GM12878 (cell line): ENCODE results near the gene AURKAIP1. TPM values are rescaled to one million over a fixed set of nuclear protein-coding genes. Genes with fewer than 3 reads are reported as not detected.

Source experiments
- ATAC-seq: fragments of 200-7000 bp; cut with Tn5 transposase; 3 replicates; pipeline ENCODE4 v1.9.1; 2020; ENCODE audit warnings: mild to moderate bottlenecking, moderate library complexity
- BruUV-seq: library from RNA; stranded (reverse); fragments of 400-500 nt; replicated peaks from 2 replicates; lab custom pipeline; 2021; lab: Mats Ljungman, UMichigan
- CTCF ChIA-PET: fragments of 300-600 bp; sonication (Branson Sonifier 250); formaldehyde crosslinking; extraction: SDS; loops from one replicate; lab custom pipeline; 2021; ENCODE audit warnings: inconsistent platforms; lab: Yijun Ruan, JAX
- POLR2A ChIA-PET: fragments of 350-600 bp; formaldehyde crosslinking; extraction: SDS; loops from one replicate; lab custom pipeline; 2021; ENCODE audit warnings: inconsistent platforms; lab: Charles Lee
- RAD21 ChIA-PET: fragments of 300-600 bp; sonication (Branson Sonifier 250); formaldehyde crosslinking; loops from one replicate; lab custom pipeline; 2023; ENCODE audit warnings: antibody characterized with exemption; ENCODE audit not compliant: unreplicated experiment; lab: Charles Lee
- SMC1A ChIA-PET: fragments of 300-600 bp; sonication (Branson Sonifier 250); formaldehyde crosslinking; loops from one replicate; lab custom pipeline; 2023; ENCODE audit not compliant: unreplicated experiment, uncharacterized antibody; lab: Charles Lee
- DNase-seq: peaks from one replicate; pipeline ENCODE4 v3.0.0-alpha.2; 2011; ENCODE audit warnings: low read depth, low spot score
- FAIRE-seq: peaks from 3 replicates; lab custom pipeline; 2011; peaks lifted over from hg19 to GRCh38; lab: Jason Lieb, UNC
- H2AFZ ChIP-seq: 2 replicates; pipeline ENCODE4 v1.6.0; 2011; ENCODE audit warnings: low read depth, low read length, control low read depth; ENCODE audit not compliant: control insufficient read depth
- H3K27ac ChIP-seq: 2 replicates; pipeline ENCODE4 v1.5.1; 2011; ENCODE audit warnings: control low read depth; ENCODE audit not compliant: control insufficient read depth, insufficient read depth
- H3K27me3 ChIP-seq, 2 experiments: replicated peaks in 1 of 2; 2 replicates each; pipeline versions ENCODE4 v1.6.0 to v1.6.1; 2011; ENCODE audit warnings: low read length in 1 of 2; ENCODE audit not compliant: control insufficient read depth in 2 of 2, insufficient read depth in 2 of 2
- H3K36me3 ChIP-seq, 2 experiments: 2 replicates each; pipeline ENCODE4 v1.5.1; 2011; ENCODE audit warnings: low read length in 1 of 2; ENCODE audit not compliant: control insufficient read depth in 2 of 2, insufficient read depth in 2 of 2
- H3K4me1 ChIP-seq: 2 replicates; pipeline ENCODE4 v1.6.1; 2011; ENCODE audit warnings: mild to moderate bottlenecking, low read length, moderate library complexity, mixed read lengths; ENCODE audit not compliant: control insufficient read depth, insufficient read depth
- H3K4me2 ChIP-seq: 2 replicates; pipeline ENCODE4 v1.6.0; 2011; ENCODE audit warnings: control low read depth; ENCODE audit not compliant: control insufficient read depth, insufficient read depth
- H3K4me3 ChIP-seq: fragments of 200-600 bp; sonication (generic); 2 replicates; pipeline ENCODE4 v1.5.1; 2016
- H3K79me2 ChIP-seq: 2 replicates; pipeline ENCODE4 v1.6.0; 2011; ENCODE audit warnings: low read length; ENCODE audit not compliant: control insufficient read depth, insufficient read depth
- H3K9ac ChIP-seq: 2 replicates; pipeline ENCODE4 v1.8.0; 2011; ENCODE audit warnings: low read length, control low read depth, mixed read lengths; ENCODE audit not compliant: control insufficient read depth, insufficient read depth
- H3K9me3 ChIP-seq: replicated peaks from 3 replicates; pipeline ENCODE4 v1.5.1; 2011; ENCODE audit warnings: mild to moderate bottlenecking, low read length; ENCODE audit not compliant: control insufficient read depth, insufficient read depth
- H4K20me1 ChIP-seq: 2 replicates; pipeline ENCODE4 v1.6.0; 2011; ENCODE audit not compliant: control insufficient read depth, insufficient read depth
- EZH2 ChIP-seq: IDR thresholded peaks from 2 replicates; pipeline ENCODE4 v1.6.1; 2012; ENCODE audit warnings: low read depth, mild to moderate bottlenecking, control low read depth, inconsistent platforms, low read length, borderline replicate concordance; ENCODE audit not compliant: control insufficient read depth
- GATAD2B ChIP-seq: fragments of 450-650 bp; conservative IDR thresholded peaks from 2 replicates; pipeline ENCODE4 v1.6.1; 2017; ENCODE audit warnings: low read depth, mild to moderate bottlenecking, moderate library complexity
- HDGF ChIP-seq: fragments of 450-650 bp; IDR thresholded peaks from 2 replicates; pipeline ENCODE4 v1.6.1; 2016; ENCODE audit warnings: antibody characterized with exemption
- PML ChIP-seq: IDR thresholded peaks from 2 replicates; pipeline ENCODE4 v1.6.1; 2012; ENCODE audit warnings: low read length, inconsistent platforms
- WRNIP1 ChIP-seq: IDR thresholded peaks from 2 replicates; pipeline ENCODE4 v1.6.1; 2011; ENCODE audit warnings: low read depth, low read length, improper control_type of control experiment, borderline replicate concordance
- ZNF687 ChIP-seq: fragments of 450-650 bp; IDR thresholded peaks from 2 replicates; pipeline ENCODE4 v1.6.1; 2017; ENCODE audit warnings: mild to moderate bottlenecking, moderate library complexity
- WGBS: methylation state at CpG from one replicate; pipeline ENCODE4 v1.1.6; 2016; ENCODE audit warnings: low lambda C conversion rate; ENCODE audit not compliant: insufficient replicate concordance, insufficient coverage; ENCODE audit errors: missing lambda C conversion rate; 5-methylcytosine and 5-hydroxymethylcytosine counted together
- in situ Hi-C: fragments of 300-500 bp; cut with MboI; formaldehyde crosslinking; loops from 9 replicates; pipeline ENCODE4 v1.14.3; 2018; ENCODE audit warnings: mixed read lengths
- intact Hi-C: fragments of 100-400 bp; cut with micrococcal nuclease; formaldehyde crosslinking; loops from one replicate; pipeline ENCODE4 v1.14.2; 2022; ENCODE audit not compliant: unreplicated experiment
- polyA plus RNA-seq, 11 experiments: library from polyadenylated mRNA; depleted of rRNA in 4 of 11; unstranded in 6 of 11; stranded (reverse) in 5 of 11; fragments of >200 nt; fragmentation: Nextera tagmentation in 4 of 11; fragmentation: Illumina TruSeq in 1 of 11; extraction: Ambion mirVana in 4 of 11; extraction: Trizol in 1 of 11; gene quantifications; 1 replicate in 1 of 11; 2 replicates in 10 of 11; pipeline versions ENCODE4 v1.2.1 to v1.2.3, GENCODE V29; 2011 to 2016; ENCODE audit warnings: inconsistent platforms in 2 of 11, missing spikeins in 2 of 11, low read depth in 1 of 11
- total RNA-seq, 4 experiments: library from RNA; depleted of rRNA in 3 of 4; stranded (reverse); fragments of >200 nt in 3 of 4; fragmentation: Illumina TruSeq in 1 of 4; extraction: Trizol in 1 of 4; gene quantifications; 2 replicates each; pipeline versions ENCODE4 v1.2.1 to v1.2.3, GENCODE V29; 2013 to 2021
- TF ChIP-seq, protein P1 (sequence below): fragments of 150-350 bp; IDR thresholded peaks from 2 replicates; pipeline ENCODE4 v1.6.1; 2014; ENCODE audit warnings: mild to moderate bottlenecking, low read depth, low read length
- TF ChIP-seq, protein P2 (sequence below): IDR thresholded peaks from 2 replicates; pipeline ENCODE4 v1.6.1; 2012; ENCODE audit warnings: mild to moderate bottlenecking, low read depth, low read length

The AURKAIP1 gene
- total and polyA plus RNA-seq, 10 of the 15 experiments (the other 5 are each of a cell fraction or from before 2014, with no cell fraction given), result 6.5 to 366 (median 120) TPM

DNA sequence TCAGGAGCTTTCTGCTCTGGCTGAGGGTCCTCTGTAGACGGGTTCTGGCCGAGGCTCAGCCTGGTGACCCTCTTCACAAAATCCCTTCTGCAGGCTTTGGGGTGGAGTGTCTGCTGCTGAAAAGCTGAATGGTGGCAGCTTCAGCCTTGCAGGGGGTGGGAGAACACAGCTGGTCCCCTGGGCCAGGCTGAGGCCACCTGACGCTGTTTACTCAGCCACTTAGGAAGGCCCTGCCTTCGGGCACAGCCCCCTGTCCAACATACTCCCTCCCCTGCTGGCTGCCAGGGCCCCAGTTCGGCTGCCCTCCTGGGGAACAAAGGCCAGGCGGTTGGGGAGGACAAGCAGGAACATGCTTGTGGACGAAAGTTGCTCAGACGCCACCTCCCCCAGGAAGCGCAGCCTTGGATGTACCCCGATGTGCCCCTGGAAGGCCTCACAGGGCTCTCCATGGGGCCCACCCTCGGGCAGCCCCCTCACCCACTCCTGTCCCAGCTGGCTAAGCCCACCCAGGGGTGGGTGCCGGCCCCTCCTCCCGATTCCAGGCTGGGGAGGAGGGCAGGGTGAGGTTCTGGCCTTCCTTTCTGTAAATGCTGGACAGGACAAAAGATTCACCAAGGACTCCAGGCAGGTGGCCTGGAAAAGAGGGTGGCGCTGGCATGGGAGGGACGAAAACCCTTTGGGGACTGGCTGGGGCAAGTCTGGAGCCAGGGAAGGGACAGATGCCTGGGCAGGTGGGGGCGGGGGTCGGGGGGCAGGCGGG is 46.3 kb upstream of the AURKAIP1 start, which contains the start of gene ANKRD65:
ANKRD65 (minus strand) TSS at position 130 of the 760 bp plus-strand sequence. CDS start 271 bp downstream, outside the sequence.
- H2AFZ ChIP-seq, result peak within 1 kb of the TSS; percentile 34; the same call in 1 of the 2 replicates
- TF ChIP-seq HDGF (no peak), GATAD2B (0 out of 2 replicates have a peak, but pooled peaks have one; percentile 17), ZNF687 (0 out of 2 replicates have a peak, but pooled peaks have one; percentile 45), PML (no peak), EZH2 (no peak), WRNIP1 (no peak)
- TF ChIP-seq, protein P1, sequence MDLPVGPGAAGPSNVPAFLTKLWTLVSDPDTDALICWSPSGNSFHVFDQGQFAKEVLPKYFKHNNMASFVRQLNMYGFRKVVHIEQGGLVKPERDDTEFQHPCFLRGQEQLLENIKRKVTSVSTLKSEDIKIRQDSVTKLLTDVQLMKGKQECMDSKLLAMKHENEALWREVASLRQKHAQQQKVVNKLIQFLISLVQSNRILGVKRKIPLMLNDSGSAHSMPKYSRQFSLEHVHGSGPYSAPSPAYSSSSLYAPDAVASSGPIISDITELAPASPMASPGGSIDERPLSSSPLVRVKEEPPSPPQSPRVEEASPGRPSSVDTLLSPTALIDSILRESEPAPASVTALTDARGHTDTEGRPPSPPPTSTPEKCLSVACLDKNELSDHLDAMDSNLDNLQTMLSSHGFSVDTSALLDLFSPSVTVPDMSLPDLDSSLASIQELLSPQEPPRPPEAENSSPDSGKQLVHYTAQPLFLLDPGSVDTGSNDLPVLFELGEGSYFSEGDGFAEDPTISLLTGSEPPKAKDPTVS, result no peak
- TF ChIP-seq, protein P2, sequence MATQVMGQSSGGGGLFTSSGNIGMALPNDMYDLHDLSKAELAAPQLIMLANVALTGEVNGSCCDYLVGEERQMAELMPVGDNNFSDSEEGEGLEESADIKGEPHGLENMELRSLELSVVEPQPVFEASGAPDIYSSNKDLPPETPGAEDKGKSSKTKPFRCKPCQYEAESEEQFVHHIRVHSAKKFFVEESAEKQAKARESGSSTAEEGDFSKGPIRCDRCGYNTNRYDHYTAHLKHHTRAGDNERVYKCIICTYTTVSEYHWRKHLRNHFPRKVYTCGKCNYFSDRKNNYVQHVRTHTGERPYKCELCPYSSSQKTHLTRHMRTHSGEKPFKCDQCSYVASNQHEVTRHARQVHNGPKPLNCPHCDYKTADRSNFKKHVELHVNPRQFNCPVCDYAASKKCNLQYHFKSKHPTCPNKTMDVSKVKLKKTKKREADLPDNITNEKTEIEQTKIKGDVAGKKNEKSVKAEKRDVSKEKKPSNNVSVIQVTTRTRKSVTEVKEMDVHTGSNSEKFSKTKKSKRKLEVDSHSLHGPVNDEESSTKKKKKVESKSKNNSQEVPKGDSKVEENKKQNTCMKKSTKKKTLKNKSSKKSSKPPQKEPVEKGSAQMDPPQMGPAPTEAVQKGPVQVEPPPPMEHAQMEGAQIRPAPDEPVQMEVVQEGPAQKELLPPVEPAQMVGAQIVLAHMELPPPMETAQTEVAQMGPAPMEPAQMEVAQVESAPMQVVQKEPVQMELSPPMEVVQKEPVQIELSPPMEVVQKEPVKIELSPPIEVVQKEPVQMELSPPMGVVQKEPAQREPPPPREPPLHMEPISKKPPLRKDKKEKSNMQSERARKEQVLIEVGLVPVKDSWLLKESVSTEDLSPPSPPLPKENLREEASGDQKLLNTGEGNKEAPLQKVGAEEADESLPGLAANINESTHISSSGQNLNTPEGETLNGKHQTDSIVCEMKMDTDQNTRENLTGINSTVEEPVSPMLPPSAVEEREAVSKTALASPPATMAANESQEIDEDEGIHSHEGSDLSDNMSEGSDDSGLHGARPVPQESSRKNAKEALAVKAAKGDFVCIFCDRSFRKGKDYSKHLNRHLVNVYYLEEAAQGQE, result no peak
- H3K9me3 ChIP-seq, result no peaks in the 10 kb centered on the region
- 43% methylated on average over 18 of the region's 18 CpGs for WGBS
- H4K20me1 ChIP-seq, result no peaks in the 10 kb centered on the region
- no TSS peak for BruUV-seq
- no peaks in the 10 kb centered on the region for H3K79me2 ChIP-seq
- H3K36me3 ChIP-seq, result no peaks in the 10 kb centered on the region
- intact Hi-C loops (no loop called here), in situ Hi-C loops (no loop called here)
- peak within 1 kb of the TSS; percentile 8; the same call in 1 of the 2 replicates for H3K9ac ChIP-seq
- 0 out of 2 replicates have a peak within 1 kb of the TSS, but pooled peaks have one; percentile 15 for H3K4me2 ChIP-seq
- ChIA-PET SMC1A (no interaction called here), POLR2A (interaction anchor here (2.2 kb wide), 1 partner anchor 13 kb away, joined by 9 read pairs; no protein-coding TSS in a partner anchor), RAD21 (interaction anchor here (1.2 to 1.5 kb wide), 2 partner anchors 17 to 20 kb away, joined by 5 read pairs; no protein-coding TSS in a partner anchor), CTCF (no interaction called here)
- H3K27me3 ChIP-seq, result no peaks in the 10 kb centered on the region
- no peak within 1 kb of the TSS for H3K4me3 ChIP-seq
- no peak for DNase-seq
- peaks cover 25% of the 10 kb centered on the region for H3K4me1 ChIP-seq
- H3K27ac ChIP-seq, result no peak within 1 kb of the TSS
- peak; percentile 55 for ATAC-seq
- no peak for FAIRE-seq
